Left forelimb (tissue), 1 donor: ENCODE results near the gene APOBEC3C.
A peak's percentile ranks its signal among the peaks of the same experiment; 100 is the strongest.
"Not testable (repeated sequence)": the region's sequence is repeated elsewhere in the genome, so short reads cannot be mapped to it uniquely, and the experiment has no call there.

ENCODE experiments used
- DNase-seq: peaks from one replicate; pipeline ENCODE4 v3.0.0-alpha.2; 2018; ENCODE audit warnings: low spot score

APOBEC3C gene

DNA sequence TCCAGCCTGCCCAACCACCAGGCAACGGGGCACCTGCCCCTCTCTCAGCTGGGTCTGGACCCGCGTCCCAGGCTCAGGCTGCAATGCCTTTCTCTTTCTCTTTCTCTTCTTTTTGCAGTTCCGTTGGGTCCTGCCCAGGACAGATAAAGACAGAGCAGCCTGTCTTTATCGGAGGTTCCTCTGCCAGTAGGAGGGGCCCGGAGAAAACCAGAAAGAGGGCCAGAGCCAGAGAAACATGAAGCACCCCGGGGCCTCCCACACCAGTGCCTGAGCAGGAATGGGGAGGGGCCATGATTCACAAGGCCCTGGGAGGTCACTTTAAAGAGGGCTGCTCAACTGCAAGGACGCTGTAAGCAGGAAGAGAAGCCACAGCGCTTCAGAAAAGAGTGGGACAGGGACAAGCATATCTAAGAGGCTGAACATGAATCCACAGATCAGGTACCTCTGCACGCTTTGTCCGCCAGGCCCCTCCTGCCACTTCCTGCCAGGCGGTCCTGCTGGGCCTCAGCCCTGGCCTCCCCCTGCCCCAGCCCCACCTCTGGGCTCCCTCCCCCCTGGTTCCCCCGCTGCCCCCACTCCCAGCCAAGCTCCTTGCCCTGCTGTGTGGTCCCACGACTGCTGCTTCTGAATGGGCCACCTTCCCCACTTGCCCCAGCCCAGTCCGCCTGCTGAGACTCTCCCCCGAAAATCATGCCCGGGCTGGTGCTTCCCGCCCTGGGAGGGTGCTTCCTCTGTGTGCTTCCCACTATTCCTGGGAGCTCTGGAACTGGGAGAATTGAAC lies at the start of gene APOBEC3C:
APOBEC3C (plus strand) TSS at position 316 of the 781 bp plus-strand sequence; CDS start at position 422, 106 bp downstream.
- peak; percentile 74 for DNase-seq

DNA sequence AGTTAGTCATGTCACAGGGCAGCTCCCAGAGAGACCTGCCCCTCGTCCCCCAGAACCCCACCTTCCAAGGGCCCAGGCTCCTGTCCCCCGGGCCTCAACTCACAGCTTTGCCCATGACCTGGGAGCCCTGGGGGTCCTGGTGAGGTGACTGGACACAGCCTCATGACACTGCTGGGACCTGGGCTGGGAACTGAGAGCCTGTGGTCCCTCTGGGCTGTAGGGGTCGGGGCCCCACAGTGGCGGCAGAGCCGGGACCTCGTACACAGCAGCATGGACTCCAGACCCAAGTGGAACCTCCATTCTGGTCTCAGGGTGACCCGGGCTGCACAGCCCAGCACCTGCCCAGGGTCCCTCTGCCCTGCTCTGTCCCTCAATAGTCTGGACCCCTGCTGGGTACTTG lies 49.8 kb upstream of the APOBEC3C start:
- DNase-seq, result no peak

GRCh38 chr22:38964989-38965388 lies 49.1 kb upstream of the APOBEC3C start:
- DNase-seq, result no peak

GRCh38 chr22:38965614-38966379 lies 48.3 kb upstream of the APOBEC3C start:
- DNase-seq, result no peak

- no peak for DNase-seq
These were observed 47.7 kb upstream of the APOBEC3C start for GRCh38 chr22:38966380-38966702.

GRCh38 chr22:38966942-38967341 lies 47.1 kb upstream of the APOBEC3C start:
- no peak for DNase-seq

GRCh38 chr22:38967451-38968450 lies 46.3 kb upstream of the APOBEC3C start:
- DNase-seq, result no peak

DNA sequence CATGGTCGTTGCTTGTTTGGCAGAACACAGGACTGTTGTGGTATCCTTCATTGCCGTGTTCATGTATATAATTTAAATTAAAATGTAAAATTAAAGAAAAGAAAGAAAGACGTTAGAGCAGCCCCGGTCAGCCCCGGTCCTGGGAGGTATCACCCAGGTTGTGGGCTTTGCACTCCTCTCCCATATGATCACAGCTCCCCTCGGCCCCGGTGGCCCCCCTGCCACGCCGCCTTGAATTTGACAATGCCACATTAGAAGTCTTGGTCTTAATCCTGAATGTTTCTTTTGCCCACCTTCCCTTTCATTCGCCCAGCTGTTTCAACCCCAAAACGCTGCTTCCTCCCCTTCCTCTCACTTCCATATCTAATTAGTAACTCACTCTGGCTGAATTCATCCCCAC lies 45.3 kb upstream of the APOBEC3C start:
- no peak for DNase-seq

DNA sequence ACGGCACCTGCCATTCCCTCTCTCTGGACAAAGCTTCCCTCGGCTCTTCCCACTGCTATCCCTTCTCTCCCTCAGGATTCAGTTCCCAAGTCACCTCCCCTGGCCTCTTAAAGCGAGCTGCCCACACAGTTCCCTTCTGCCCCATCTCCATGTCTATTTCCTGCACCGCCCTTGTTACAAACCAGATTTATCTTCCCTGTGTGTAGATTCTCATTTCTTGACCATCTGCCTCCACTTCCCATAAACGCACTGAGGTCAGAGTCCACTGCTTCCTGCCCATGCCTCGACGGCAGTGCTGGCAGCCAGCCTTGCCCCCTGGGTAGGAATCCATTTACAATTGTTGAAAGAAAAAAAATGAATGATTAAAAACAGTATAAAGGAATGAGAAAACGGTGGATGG lies 43.5 kb upstream of the APOBEC3C start:
- DNase-seq, result no peak

GRCh38 chr22:38971202-38971601 lies 42.9 kb upstream of the APOBEC3C start:
- DNase-seq, result no peak

DNA sequence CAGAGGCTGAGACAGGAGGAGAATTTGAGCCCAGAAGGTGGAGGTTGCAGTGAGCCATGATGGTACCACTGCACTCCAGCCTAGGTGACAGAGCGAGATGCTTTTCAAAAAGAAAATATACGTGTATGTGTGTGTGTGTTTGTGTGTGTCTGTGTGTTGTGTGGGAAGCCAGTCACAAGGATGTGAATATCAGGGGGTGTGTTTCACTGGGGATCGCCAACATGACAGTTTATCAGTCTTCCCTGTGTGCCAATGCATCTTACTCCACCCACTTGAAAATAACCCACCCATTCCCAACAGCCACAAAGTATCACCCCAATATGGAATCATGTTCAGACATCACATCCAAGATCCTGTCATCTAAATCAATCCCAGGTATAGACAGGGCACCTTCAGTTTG lies 42.3 kb upstream of the APOBEC3C start:
- DNase-seq, result no peak

DNA sequence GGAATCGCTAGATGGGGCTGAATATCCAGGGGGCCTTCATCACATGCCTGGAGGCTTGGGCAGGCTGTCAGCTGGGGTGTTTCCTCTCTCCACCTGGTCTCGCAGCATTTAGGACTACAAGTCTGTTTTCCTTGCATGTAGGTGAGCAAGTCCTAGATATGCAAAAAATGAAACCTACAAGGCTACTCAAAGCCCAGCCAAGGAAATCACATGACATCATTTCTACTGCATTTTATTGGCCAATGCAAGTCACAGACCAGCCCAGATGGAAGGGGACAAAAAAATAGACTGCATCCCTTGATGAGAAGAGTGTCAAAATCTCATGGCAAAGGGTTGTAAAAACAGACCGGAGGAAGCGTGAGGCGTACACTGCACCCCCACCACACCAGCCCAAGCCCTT lies 41.5 kb upstream of the APOBEC3C start:
- DNase-seq, result no peak

- DNase-seq, result no peak
These were observed 40.5 kb upstream of the APOBEC3C start for GRCh38 chr22:38973289-38974169.

GRCh38 chr22:38974170-38974825 lies 39.8 kb upstream of the APOBEC3C start:
- DNase-seq, result no peak

GRCh38 chr22:38974826-38975175 lies 39.3 kb upstream of the APOBEC3C start:
- DNase-seq, result no peak

DNA sequence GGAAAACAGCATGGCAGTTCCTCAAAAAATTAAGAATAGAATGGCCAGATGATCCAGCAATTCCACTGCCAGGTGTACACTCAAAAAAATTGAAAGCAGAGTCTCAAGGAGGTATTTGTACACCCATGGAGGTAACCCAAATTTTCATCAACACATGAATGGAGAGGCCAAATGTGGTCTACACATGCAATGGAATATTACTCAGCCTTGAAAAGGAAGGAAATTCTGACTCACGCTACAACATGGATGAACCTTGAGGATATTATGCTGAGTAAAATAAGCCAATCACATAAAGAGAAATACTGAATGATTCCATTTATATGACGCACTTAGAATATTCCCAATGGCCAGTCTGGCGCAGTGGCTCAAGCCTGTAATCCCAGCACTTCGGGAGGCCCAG lies 36.8 kb upstream of the APOBEC3C start:
- DNase-seq, result not testable (repeated sequence)

DNA sequence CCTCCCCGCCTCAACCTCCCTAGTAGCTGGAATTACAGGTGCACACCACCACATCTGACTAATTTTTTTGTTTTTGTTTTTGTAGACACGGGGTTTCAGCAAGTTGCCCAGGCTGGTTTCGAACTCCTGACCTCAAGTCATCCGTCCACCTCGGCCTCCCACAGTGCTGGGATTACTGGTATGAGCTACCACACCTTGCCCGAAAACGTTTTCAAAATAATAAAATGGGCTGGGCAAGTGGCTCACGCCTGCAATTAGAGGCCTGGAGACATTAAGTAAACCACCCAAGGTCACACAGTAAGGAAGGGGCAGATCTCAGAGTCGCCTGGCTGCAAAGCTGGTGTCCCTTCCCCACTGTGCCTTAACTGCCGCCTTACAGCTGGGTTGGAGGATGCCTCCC lies 33.5 kb upstream of the APOBEC3C start:
- DNase-seq, result not testable (repeated sequence)

DNA sequence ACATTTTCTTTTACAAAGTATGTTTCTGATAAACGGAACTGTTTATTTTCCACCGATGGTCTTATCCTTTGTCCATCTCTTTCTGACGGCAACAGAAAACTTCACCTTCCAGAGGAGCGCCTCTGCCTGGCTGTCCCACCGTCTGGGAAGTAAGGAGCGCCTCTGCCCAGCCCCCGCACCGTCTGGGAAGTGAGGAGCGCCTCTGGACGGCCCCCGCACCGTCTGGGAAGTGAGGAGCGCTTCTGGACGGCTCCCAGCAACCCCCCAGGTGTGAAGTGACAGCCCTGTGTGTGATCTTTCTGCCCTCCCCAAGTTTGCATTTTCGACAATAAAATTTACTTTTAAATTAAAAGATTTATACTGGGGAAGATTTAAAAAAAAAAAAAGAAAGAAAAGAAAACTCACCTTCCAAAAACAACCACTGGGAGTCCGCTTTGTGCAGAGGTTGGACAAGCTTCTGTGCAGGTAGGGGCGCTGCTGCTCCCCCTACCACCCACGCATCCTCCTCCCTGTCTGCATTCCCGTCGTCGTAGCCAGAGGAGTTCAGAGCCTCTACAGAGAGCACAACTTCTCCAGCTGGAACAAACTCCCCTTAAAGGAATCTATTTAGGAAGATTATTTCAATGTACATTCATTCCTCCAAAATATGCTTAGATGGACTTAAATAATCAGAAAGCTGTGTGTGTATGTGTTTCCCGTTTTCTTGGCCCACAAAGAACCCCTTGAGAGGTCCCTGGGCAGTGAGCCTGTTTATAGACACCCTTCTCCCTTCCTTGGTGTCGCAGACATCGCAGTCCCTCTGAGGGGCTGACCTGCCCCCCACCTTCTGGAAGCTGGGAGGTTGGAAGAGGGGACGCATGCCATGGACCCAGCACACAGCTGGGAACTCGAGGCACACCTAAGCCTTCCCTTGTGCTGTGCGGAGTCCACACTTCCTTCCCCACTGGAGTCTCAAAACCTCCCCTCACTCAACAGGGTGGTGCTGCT lies 32.8 kb upstream of the APOBEC3C start:
- DNase-seq, result no peak
